Mucosa of stomach (tissue), 1 donor: ENCODE data around the gene DNAJC5.

ENCODE experiments used
- H3K27me3 ChIP-seq: one replicate; pipeline ENCODE4 v1.7.0; 2013; ENCODE audit warnings: mild to moderate bottlenecking, low read length; ENCODE audit not compliant: control insufficient read depth, insufficient read depth
- H3K36me3 ChIP-seq: one replicate; pipeline ENCODE4 v1.7.0; 2013; ENCODE audit warnings: low read length; ENCODE audit not compliant: control insufficient read depth, insufficient read depth
- H3K4me1 ChIP-seq: one replicate; pipeline ENCODE4 v1.7.0; 2013; ENCODE audit warnings: mild to moderate bottlenecking, low read length; ENCODE audit not compliant: control insufficient read depth, insufficient read depth
- H3K4me3 ChIP-seq: one replicate; pipeline ENCODE4 v1.7.0; 2013; ENCODE audit warnings: low read length
- H3K9ac ChIP-seq: one replicate; pipeline ENCODE4 v1.7.0; 2013; ENCODE audit warnings: mild to moderate bottlenecking, low read length, moderate library complexity
- H3K9me3 ChIP-seq: one replicate; pipeline ENCODE4 v1.7.0; 2013; ENCODE audit warnings: mild to moderate bottlenecking, low read length, moderate library complexity; ENCODE audit not compliant: control insufficient read depth
- donor health status: Pancreatic carcinoma.

Gene DNAJC5

DNA sequence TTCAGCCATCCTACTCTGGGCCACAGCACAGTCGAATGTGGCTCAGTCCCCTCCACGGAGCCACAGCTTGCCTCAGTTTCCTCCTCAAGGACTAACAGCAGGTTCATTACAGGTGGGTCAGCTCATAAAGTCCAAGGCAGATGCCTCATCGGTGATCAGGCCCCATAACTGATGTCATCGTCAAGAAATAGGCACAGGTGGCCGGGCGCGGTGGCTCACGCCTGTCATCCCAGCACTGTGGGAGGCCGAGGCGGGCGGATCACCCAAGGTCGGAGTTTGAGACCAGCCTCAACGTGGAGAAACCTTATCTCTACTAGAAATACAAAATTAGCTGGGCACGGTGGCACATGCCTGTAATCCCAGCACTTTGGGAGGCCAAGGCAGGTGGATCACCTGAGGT, 57.8 kb downstream of the DNAJC5 start:
- Histone ChIP-seq H3K9me3 (no peaks in the 10 kb centered on the region), H3K4me1 (peaks cover 78% of the 10 kb centered on the region), H3K36me3 (no peaks in the 10 kb centered on the region), H3K4me3 (no peak overlapping the region), H3K27me3 (no peaks in the 10 kb centered on the region), H3K9ac (no peak overlapping the region)

DNA sequence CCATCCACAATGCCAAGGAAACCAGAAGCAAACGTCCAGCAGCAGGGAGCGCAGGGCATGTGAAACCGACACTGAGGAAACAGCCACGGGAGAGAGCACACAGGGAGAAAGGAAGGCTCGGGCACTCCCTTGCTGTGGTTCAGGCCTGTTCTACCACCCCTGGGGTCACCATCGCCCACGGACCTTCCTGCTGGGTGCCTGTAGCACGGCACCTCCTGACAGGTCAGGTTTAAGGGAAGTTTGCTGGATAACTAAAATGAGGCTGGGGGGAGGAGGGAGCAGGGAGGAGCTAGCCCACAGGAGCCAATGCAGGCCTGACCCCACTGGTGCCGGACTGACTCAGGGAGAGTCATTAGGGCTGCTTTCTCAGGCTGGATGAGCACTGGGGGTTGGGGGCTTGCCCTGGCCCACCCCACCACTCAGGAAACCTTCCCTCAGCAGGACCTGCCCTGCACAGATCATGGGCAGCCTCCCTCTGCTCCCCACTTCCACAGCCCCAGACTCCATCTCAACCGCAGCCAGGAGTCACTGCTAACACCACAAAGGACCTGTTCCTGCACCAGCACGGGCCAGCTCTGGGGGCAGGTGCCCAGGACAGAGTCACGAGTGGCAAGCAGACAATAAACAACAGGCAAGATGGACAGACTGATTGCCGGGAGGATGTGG, 59.0 kb downstream of the DNAJC5 start:
- no peak overlapping the region for H3K4me3 ChIP-seq
- H3K4me1 ChIP-seq, result peaks cover 74% of the 10 kb centered on the region
- no peaks in the 10 kb centered on the region for H3K36me3 ChIP-seq
- H3K9ac ChIP-seq, result peak overlapping the region; percentile 31
- no peaks in the 10 kb centered on the region for H3K9me3 ChIP-seq
- H3K27me3 ChIP-seq, result no peaks in the 10 kb centered on the region

DNA sequence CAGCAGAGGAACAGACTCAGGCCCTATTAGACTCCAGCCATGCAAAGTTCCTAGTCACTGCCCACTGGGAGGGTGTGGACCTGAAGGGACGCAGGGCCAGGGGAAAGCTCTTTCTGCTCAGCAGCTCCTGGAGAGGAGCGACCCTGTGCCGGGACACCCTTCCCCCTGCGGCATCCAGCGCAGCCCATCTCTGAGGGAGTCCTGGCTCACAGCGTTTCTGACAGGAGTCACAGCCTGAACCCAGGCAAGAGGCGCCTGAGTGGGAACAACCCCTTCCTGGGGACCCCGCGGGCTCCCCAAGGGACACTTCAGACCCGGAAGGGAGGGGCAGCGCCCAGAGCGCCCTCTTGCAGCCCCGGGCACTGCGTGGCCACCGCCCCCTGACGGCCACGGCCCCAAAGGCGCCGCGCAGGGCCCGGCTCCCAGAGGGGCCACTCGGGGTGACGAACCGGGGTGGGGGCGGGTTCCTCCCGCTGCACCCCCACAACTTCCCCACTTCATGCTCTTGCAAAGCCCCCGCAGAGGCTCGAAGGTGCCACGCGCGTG, 60.4 kb downstream of the DNAJC5 start:
- no peaks in the 10 kb centered on the region for H3K36me3 ChIP-seq
- peak overlapping the region; percentile 82 for H3K9ac ChIP-seq
- H3K4me1 ChIP-seq, result peaks cover 59% of the 10 kb centered on the region
- no peaks in the 10 kb centered on the region for H3K9me3 ChIP-seq
- peak overlapping the region; percentile 56 for H3K4me3 ChIP-seq
- no peaks in the 10 kb centered on the region for H3K27me3 ChIP-seq

DNA sequence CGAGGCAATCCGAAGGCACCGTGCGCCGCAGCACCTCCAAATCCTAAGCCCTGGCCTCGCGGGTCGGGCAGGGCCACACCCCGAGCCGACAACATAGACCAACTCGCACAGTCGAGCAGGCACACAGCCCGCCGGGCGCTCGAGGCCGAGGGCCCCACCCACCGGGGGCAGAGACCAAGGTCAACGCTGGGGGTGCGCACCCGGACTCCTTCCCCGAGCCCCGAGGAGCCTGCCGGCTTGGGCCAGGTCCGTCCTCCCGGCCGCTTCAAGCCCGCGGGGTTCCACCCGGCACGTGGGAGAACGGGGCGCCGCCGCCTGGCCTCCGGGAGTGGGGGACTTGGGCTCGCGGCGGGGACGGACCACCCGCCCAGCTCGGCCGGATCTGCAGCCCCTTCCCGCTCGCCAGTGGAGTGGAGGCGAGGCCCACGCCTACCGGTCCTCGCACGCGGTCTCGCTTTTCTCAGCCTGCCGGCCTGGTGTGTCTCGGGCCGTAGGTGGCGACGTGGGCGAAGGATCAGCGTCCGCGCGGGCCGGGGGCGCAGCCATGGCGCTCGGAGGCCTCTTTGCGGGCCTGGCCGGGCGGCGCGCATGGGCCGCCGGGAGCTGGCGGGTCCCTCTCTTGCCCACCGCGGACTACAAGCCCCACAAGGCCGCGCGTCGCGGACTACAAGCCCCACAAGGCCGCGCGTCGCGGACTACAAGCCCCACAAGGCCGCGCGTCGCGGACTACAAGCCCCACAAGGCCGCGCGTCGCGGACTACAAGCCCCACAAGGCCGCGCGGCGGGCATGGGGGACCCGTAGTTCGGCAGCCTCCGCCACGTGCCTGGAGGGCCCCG, 61.1 kb downstream of the DNAJC5 start, which contains the start of gene UCKL1:
TSS of gene UCKL1 (minus strand) at position 590 of the 837 bp plus-strand sequence. CDS start at position 546, 44 bp downstream.
- H3K4me3 ChIP-seq, result peak within 1 kb of the TSS; percentile 56
- H3K36me3 ChIP-seq, result no peaks in the 10 kb centered on the region
- no peaks in the 10 kb centered on the region for H3K9me3 ChIP-seq
- no peaks in the 10 kb centered on the region for H3K27me3 ChIP-seq
- H3K4me1 ChIP-seq, result peaks cover 52% of the 10 kb centered on the region
- peak within 1 kb of the TSS; percentile 82 for H3K9ac ChIP-seq

DNA sequence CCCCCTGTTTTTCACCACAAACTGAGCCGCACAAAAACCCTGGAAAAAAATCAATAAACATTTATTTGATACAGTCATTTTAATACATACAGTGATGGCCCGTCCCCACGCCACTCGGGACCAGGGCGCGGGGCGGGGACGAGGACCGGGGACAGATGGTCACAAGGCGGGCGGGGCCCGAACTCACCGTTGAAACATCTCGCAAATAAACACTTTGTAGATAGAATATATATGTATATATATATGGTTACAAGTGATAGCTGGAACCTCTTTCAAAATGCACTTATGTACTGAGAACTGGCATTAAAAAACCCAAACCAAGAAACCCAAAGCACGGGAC, 61.7 kb downstream of the DNAJC5 start:
- Histone ChIP-seq H3K4me1 (peaks cover 46% of the 10 kb centered on the region), H3K4me3 (peak overlapping the region; percentile 41), H3K27me3 (no peaks in the 10 kb centered on the region), H3K9me3 (no peaks in the 10 kb centered on the region), H3K36me3 (no peaks in the 10 kb centered on the region), H3K9ac (peak overlapping the region; percentile 55)

DNA sequence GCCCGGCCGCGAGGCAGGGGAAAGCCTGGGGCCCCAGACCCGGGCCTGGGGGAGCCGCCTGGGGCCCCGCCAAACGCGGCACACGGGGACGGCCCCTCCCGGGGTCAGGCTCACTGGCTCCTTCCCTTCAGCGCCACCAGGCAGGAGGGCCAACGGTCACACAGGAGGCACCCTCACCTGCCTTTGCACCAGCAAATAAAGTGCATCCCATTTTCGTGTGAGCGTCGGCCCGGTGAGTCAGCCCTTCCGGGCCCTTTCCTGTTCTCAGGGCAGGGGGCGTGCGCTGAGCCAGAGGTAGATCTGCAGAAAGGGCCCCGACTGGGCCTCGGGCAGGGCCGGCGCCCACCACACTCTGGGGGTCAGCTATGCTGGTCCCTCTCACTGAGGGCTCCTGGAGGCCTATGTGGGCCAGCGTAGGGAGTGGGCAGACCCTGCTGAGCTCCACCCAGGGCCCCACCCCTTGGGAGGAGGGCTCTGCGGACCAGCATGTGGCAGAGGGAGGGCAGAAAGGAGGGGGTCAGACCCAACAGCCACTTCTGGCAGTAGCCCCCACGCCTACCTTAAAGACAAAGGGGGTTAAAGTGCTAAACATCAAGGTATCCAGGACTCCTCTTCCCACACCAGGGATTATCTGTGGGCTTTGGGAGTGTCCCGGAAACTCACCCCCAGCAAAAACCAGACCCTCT, 62.2 kb downstream of the DNAJC5 start:
- peak overlapping the region; percentile 41 for H3K4me3 ChIP-seq
- no peaks in the 10 kb centered on the region for H3K9me3 ChIP-seq
- H3K9ac ChIP-seq, result peak overlapping the region; percentile 55
- H3K4me1 ChIP-seq, result peaks cover 41% of the 10 kb centered on the region
- no peaks in the 10 kb centered on the region for H3K36me3 ChIP-seq
- no peaks in the 10 kb centered on the region for H3K27me3 ChIP-seq

DNA sequence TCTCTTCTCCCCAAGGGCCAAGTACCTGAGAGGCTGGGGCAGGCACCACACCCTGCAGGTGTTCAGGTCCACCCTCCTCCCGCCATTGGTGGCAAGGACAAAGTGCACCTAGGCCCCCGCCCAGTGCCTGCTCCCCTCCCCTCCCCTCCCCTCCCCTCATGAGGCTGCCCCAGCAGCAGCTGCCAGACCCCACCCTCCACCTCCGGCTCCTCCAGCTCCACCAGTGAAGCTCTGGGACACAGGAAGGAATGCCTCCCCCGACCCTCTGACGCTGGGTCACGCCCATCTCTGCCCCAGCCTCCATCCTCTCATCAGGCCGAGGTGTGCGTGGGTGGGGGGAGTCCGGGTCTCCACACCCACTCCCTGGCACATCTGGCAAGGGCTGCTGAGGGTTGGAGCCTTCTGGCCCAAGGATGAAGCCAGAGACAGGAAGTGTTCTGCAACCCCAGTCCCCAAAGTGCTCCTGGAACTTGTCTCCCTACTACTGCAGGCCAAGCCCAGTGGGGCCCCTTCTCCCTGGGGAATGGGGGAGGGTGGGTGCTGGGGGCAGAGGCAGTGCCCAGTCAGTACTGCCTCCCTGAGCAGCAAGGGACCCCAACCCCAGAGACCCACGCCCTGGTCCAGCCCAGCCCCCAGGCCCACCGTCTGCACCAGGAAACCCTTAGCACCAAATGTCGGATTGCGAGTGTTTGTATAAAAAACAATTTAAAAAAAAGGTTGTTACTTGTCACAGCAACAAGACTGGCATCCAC, 62.9 kb downstream of the DNAJC5 start:
- peak overlapping the region; percentile 41 for H3K4me3 ChIP-seq

DNA sequence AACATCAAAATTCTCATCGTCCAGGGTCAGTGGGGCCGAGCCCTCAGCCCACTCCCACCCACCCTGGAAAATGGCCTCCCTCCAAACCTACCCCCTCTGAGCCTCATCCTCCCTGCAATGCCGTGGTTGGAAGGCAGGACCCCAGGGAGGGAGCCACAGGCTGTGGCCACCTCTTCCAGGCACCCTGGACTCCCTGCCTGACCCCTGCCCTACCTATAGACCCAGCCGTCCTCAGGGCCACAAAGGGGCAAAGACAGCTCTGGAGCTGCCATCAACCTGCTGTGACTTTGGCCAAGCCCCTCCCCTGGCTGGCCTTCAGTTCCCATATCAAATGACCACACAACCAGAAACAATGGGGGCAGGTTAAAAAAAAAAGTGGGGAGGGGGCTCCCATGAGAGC, 63.5 kb downstream of the DNAJC5 start:
- H3K9ac ChIP-seq, result no peak overlapping the region
- no peak overlapping the region for H3K4me3 ChIP-seq
- H3K36me3 ChIP-seq, result no peaks in the 10 kb centered on the region
- peaks cover 36% of the 10 kb centered on the region for H3K4me1 ChIP-seq
- H3K27me3 ChIP-seq, result no peaks in the 10 kb centered on the region
- H3K9me3 ChIP-seq, result no peaks in the 10 kb centered on the region

More for the DNA sequence above, 62.9 kb downstream of the DNAJC5 start:
- no peaks in the 10 kb centered on the region for H3K36me3 ChIP-seq
- H3K9me3 ChIP-seq, result no peaks in the 10 kb centered on the region
- H3K4me1 ChIP-seq, result peaks cover 37% of the 10 kb centered on the region
- H3K27me3 ChIP-seq, result no peaks in the 10 kb centered on the region
- peak overlapping the region; percentile 55 for H3K9ac ChIP-seq

DNA sequence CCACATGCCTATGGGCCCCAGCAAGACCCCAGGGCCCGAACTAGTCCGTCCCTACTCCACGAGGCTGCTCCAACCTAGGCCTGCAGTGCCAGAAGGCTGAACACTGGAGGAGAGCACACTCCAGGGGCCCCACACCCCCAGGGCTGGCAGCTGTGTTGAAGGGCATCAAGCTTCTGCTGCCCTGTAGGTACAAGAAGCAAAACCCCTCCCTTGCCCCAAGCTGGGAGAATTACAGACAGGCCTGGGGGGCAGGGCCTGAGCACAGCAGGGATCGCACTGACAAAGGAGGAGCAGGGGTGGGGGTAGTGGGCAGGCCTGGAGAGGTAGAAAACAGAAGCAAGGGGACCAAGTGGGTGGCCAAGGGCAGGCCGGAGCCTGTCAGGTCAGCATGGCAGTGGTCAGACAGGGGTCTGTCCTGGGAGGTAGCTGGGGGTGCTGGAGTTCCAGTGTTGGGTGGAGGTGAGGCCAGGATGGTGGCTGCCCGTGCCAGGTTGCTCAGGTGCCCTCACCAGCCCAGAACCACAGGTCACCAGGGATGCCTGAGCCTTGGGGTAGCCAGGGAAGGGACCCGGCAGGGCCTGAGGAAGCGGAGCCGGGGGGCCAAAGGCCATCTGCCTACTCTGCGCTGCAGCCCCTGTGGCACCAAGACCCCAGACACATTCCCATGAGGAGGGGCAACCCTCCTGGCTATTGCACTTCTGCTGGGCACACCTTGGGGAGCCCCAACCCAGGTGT, 64.2 kb downstream of the DNAJC5 start:
- peaks cover 29% of the 10 kb centered on the region for H3K4me1 ChIP-seq
- no peak overlapping the region for H3K4me3 ChIP-seq
- H3K9ac ChIP-seq, result no peak overlapping the region
- no peaks in the 10 kb centered on the region for H3K9me3 ChIP-seq
- no peaks in the 10 kb centered on the region for H3K36me3 ChIP-seq
- no peaks in the 10 kb centered on the region for H3K27me3 ChIP-seq

DNA sequence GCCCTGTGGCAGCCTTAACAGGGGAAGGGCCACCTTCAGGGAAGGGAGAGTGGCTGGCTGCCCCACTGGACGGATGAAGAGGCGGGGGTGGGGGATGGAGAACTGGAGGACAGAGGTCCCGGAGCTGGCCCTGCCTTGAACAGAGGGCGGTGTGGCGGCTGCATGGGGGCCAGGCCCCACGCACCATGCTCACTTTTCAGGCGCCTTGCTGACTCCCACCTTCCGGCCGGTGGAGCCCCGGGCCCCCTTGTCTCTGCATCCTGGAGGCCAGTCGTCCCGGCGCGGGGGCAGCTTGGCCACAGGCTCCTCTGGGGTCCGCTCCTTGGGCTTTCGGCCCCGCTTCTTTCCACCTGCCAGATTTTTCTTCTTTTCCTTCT, 64.8 kb downstream of the DNAJC5 start:
- H3K4me3 ChIP-seq, result no peak overlapping the region
- H3K9ac ChIP-seq, result no peak overlapping the region
- H3K4me1 ChIP-seq, result peaks cover 24% of the 10 kb centered on the region
- no peaks in the 10 kb centered on the region for H3K9me3 ChIP-seq
- no peaks in the 10 kb centered on the region for H3K36me3 ChIP-seq
- no peaks in the 10 kb centered on the region for H3K27me3 ChIP-seq
